H1 (cell line): ENCODE data around the gene ZNF837. TPM values are rescaled to one million over a fixed set of nuclear protein-coding genes. Genes with fewer than 3 reads are reported as not detected.

Source experiments
- CTCF ChIA-PET: fragments of 300-600 bp; sonication (Branson Sonifier 250); formaldehyde crosslinking; loops from one replicate; lab custom pipeline; 2021; ENCODE audit not compliant: partially characterized antibody; lab: Charles Lee
- POLR2A ChIA-PET: fragments of 300-600 bp; sonication (Branson Sonifier 250); formaldehyde crosslinking; loops from one replicate; lab custom pipeline; 2021; ENCODE audit warnings: inconsistent platforms; ENCODE audit not compliant: partially characterized antibody; lab: Charles Lee
- DNase-seq, 2 experiments: peaks; one replicate each; pipeline versions ENCODE4 v3.0.0 to v3.0.0-alpha.2; 2010 to 2022; ENCODE audit warnings: low spot score in 2 of 2, low read depth in 1 of 2, mixed read lengths in 1 of 2
- FAIRE-seq: peaks from 2 replicates; lab custom pipeline; 2011; peaks lifted over from hg19 to GRCh38; lab: Jason Lieb, UNC
- H2AFZ ChIP-seq: 2 replicates; pipeline ENCODE4 v1.8.1; 2012; ENCODE audit warnings: low read length, inconsistent platforms
- H2AK5ac ChIP-seq: 2 replicates; pipeline ENCODE4 v1.6.1; 2013; ENCODE audit warnings: low read depth, low read length
- H2BK120ac ChIP-seq: replicated peaks from 2 replicates; pipeline ENCODE3; 2013; ENCODE audit warnings: low read depth, low read length, inconsistent platforms
- H2BK12ac ChIP-seq: 2 replicates; pipeline ENCODE4 v1.6.1; 2013; ENCODE audit warnings: low read depth, low read length
- H2BK15ac ChIP-seq: 2 replicates; pipeline ENCODE4 v1.6.1; 2013; ENCODE audit warnings: low read length
- H2BK20ac ChIP-seq: 2 replicates; pipeline ENCODE4 v1.6.1; 2013; ENCODE audit warnings: low read length
- H2BK5ac ChIP-seq: 2 replicates; pipeline ENCODE4 v1.6.1; 2013; ENCODE audit warnings: low read depth, low read length
- H3K14ac ChIP-seq: 2 replicates; pipeline ENCODE4 v1.6.1; 2013; ENCODE audit warnings: inconsistent platforms; ENCODE audit not compliant: insufficient read length
- H3K18ac ChIP-seq: 2 replicates; pipeline ENCODE4 v1.6.1; 2013; ENCODE audit warnings: low read length; ENCODE audit errors: extremely low read depth
- H3K23ac ChIP-seq: 2 replicates; pipeline ENCODE4 v1.6.1; 2013; ENCODE audit warnings: inconsistent platforms; ENCODE audit not compliant: insufficient read length
- H3K23me2 ChIP-seq: 2 replicates; pipeline ENCODE4 v1.6.1; 2013; ENCODE audit warnings: low read depth, low read length
- H3K27ac ChIP-seq: 2 replicates; pipeline ENCODE4 v1.6.1; 2011; ENCODE audit warnings: low read depth, low read length, inconsistent platforms
- H3K27me3 ChIP-seq, 4 experiments: replicated peaks in 1 of 4; 1 replicate in 1 of 4; 2 replicates in 3 of 4; pipeline versions ENCODE4 v1.6.1 to v1.8.1; 2011 to 2013; ENCODE audit warnings: low read length in 3 of 4, mild to moderate bottlenecking in 3 of 4, inconsistent platforms in 2 of 4, mixed read lengths in 2 of 4, moderate library complexity in 1 of 4; ENCODE audit not compliant: control insufficient read depth in 3 of 4, insufficient read depth in 3 of 4; ENCODE audit errors: extremely low read depth in 1 of 4
- H3K36me3 ChIP-seq, 4 experiments: 2 replicates each; pipeline versions ENCODE4 v1.6.1 to v1.8.1; 2011 to 2013; ENCODE audit warnings: mild to moderate bottlenecking in 4 of 4, low read length in 3 of 4, moderate library complexity in 2 of 4, control low read depth in 1 of 4, inconsistent platforms in 1 of 4; ENCODE audit not compliant: insufficient read depth in 4 of 4, control insufficient read depth in 2 of 4
- H3K4ac ChIP-seq: replicated peaks from 2 replicates; pipeline ENCODE3; 2013; ENCODE audit warnings: low read length, low read depth, mixed read lengths, inconsistent platforms; ENCODE audit not compliant: insufficient read length
- H3K4me1 ChIP-seq, 4 experiments: replicated peaks in 1 of 4; 1 replicate in 1 of 4; 2 replicates in 3 of 4; pipeline versions ENCODE4 v1.6.1 to v1.8.1; 2011 to 2013; ENCODE audit warnings: low read length in 3 of 4, inconsistent platforms in 2 of 4, mixed read lengths in 1 of 4; ENCODE audit not compliant: insufficient read depth in 4 of 4, control insufficient read depth in 3 of 4
- H3K4me2 ChIP-seq, 2 experiments: 2 replicates each; pipeline versions ENCODE4 v1.6.1 to v1.8.1; 2011 to 2013; ENCODE audit warnings: low read depth in 2 of 2, low read length in 2 of 2, control low read depth in 1 of 2, inconsistent platforms in 1 of 2, mild to moderate bottlenecking in 1 of 2; ENCODE audit not compliant: insufficient read depth in 1 of 2
- H3K4me3 ChIP-seq, 4 experiments: fragments of 200-600, 300-600 bp in 1 of 4; sonication (generic), shearing (Covaris generic), sonication (Bioruptor Twin) in 1 of 4; 2 replicates each; pipeline versions ENCODE4 v1.5.1 to v1.8.1; 2011 to 2016; ENCODE audit warnings: low read length in 4 of 4, low read depth in 3 of 4, control low read depth in 2 of 4, inconsistent platforms in 2 of 4, mild to moderate bottlenecking in 2 of 4, mixed read lengths in 1 of 4, moderate library complexity in 1 of 4; ENCODE audit not compliant: insufficient read depth in 2 of 4; ENCODE audit errors: extremely low read depth in 1 of 4
- H3K56ac ChIP-seq: replicated peaks from 2 replicates; pipeline ENCODE3; 2013; ENCODE audit warnings: low read depth, mild to moderate bottlenecking, mixed read lengths, low read length, inconsistent platforms; ENCODE audit not compliant: insufficient read length
- H3K79me1 ChIP-seq: 2 replicates; pipeline ENCODE4 v1.6.1; 2013; ENCODE audit warnings: low read depth, low read length, control low read depth
- H3K79me2 ChIP-seq, 2 experiments: 2 replicates each; pipeline versions ENCODE4 v1.6.1 to v1.8.1; 2012 to 2013; ENCODE audit warnings: low read length in 2 of 2, mild to moderate bottlenecking in 2 of 2, inconsistent platforms in 1 of 2; ENCODE audit not compliant: insufficient read depth in 2 of 2, control insufficient read depth in 1 of 2
- H3K9ac ChIP-seq, 4 experiments: replicated peaks in 1 of 4; 1 replicate in 1 of 4; 2 replicates in 3 of 4; pipeline versions ENCODE4 v1.6.1 to v1.8.1; 2011 to 2013; ENCODE audit warnings: low read depth in 3 of 4, low read length in 3 of 4, control low read depth in 2 of 4, mild to moderate bottlenecking in 2 of 4, moderate library complexity in 2 of 4, inconsistent platforms in 1 of 4; ENCODE audit errors: extremely low read depth in 1 of 4
- H3K9me3 ChIP-seq, 2 experiments: 2 replicates each; pipeline versions ENCODE4 v1.6.1 to v1.8.1; 2012 to 2013; ENCODE audit warnings: mild to moderate bottlenecking in 2 of 2, moderate library complexity in 2 of 2, control low read depth in 1 of 2, inconsistent platforms in 1 of 2, low read depth in 1 of 2, low read length in 1 of 2, mixed read lengths in 1 of 2; ENCODE audit not compliant: insufficient read depth in 2 of 2
- H4K20me1 ChIP-seq, 2 experiments: replicated peaks in 1 of 2; 2 replicates each; pipeline versions ENCODE3 to v1.8.1; 2011 to 2013; ENCODE audit warnings: inconsistent platforms in 2 of 2, low read length in 2 of 2, mild to moderate bottlenecking in 1 of 2; ENCODE audit not compliant: insufficient read depth in 2 of 2, control insufficient read depth in 1 of 2
- H4K5ac ChIP-seq: 2 replicates; pipeline ENCODE4 v1.6.1; 2013; ENCODE audit warnings: low read length, low read depth, mixed read lengths, inconsistent platforms; ENCODE audit not compliant: insufficient read length
- H4K8ac ChIP-seq: 2 replicates; pipeline ENCODE4 v1.8.0; 2013; ENCODE audit warnings: mild to moderate bottlenecking, moderate library complexity, low read length, inconsistent platforms; ENCODE audit not compliant: insufficient read depth; ENCODE audit errors: extremely low read depth
- H4K91ac ChIP-seq: replicated peaks from 2 replicates; pipeline ENCODE3; 2013; ENCODE audit warnings: low read length, mixed read lengths, inconsistent platforms; ENCODE audit not compliant: insufficient read length
- ATF3 ChIP-seq: IDR thresholded peaks from 2 replicates; pipeline ENCODE4 v1.6.1; 2011; ENCODE audit warnings: low read depth, mild to moderate bottlenecking, low read length; ENCODE audit not compliant: insufficient read depth
- EP300 ChIP-seq, 2 experiments: IDR thresholded peaks; 1 replicate in 1 of 2; 2 replicates in 1 of 2; pipeline ENCODE4 v1.6.1; 2011 to 2012; ENCODE audit warnings: low read depth in 2 of 2, low read length in 2 of 2, mild to moderate bottlenecking in 2 of 2, borderline replicate concordance in 1 of 2, inconsistent platforms in 1 of 2, moderate library complexity in 1 of 2
- FOSL1 ChIP-seq: IDR thresholded peaks from 2 replicates; pipeline ENCODE4 v1.6.1; 2011; ENCODE audit warnings: mild to moderate bottlenecking, low read depth, low read length, moderate library complexity; ENCODE audit not compliant: insufficient read depth
- GABPA ChIP-seq: IDR thresholded peaks from 2 replicates; pipeline ENCODE4 v1.6.1; 2011; ENCODE audit warnings: mild to moderate bottlenecking, low read length, moderate library complexity, borderline replicate concordance; ENCODE audit not compliant: insufficient read depth
- POLR2AphosphoS5 ChIP-seq: IDR thresholded peaks from 2 replicates; pipeline ENCODE4 v1.6.1; 2011; ENCODE audit warnings: low read depth, low read length
- POU5F1 ChIP-seq: IDR thresholded peaks from 2 replicates; pipeline ENCODE4 v1.6.1; 2011; ENCODE audit warnings: low read depth, mild to moderate bottlenecking, low read length, moderate library complexity
- SP4 ChIP-seq: IDR thresholded peaks from 2 replicates; pipeline ENCODE4 v1.6.1; 2012; ENCODE audit warnings: low read length, inconsistent platforms
- SRF ChIP-seq: IDR thresholded peaks from 2 replicates; pipeline ENCODE4 v1.6.1; 2011; ENCODE audit warnings: mild to moderate bottlenecking, low read depth, low read length, moderate library complexity
- SUZ12 ChIP-seq: fragments of 200-600 bp; sonication (generic); IDR thresholded peaks from 2 replicates; pipeline ENCODE4 v1.6.1; 2012; ENCODE audit warnings: mild to moderate bottlenecking, inconsistent platforms, low read length, moderate library complexity, mixed read lengths
- TAF7 ChIP-seq: optimal IDR thresholded peaks from 2 replicates; pipeline ENCODE3; 2011; ENCODE audit warnings: low read depth, mild to moderate bottlenecking, inconsistent platforms, low read length, moderate library complexity, borderline replicate concordance
- WGBS, 2 experiments: shearing (Covaris generic) in 1 of 2; methylation state at CpG; one replicate each; pipeline versions ENCODE4 v1.1.6 to v1.1.7; 2013 to 2015; ENCODE audit warnings: low lambda C conversion rate in 2 of 2, mixed read lengths in 2 of 2, inconsistent platforms in 1 of 2, low coverage in 1 of 2, missing lambda C conversion rate in 1 of 2; ENCODE audit not compliant: insufficient replicate concordance in 2 of 2, insufficient coverage in 1 of 2, insufficient read length in 1 of 2; ENCODE audit errors: extremely low coverage in 1 of 2, missing lambda C conversion rate in 1 of 2; 5-methylcytosine and 5-hydroxymethylcytosine counted together
- polyA plus RNA-seq, 7 experiments: library from polyadenylated mRNA; depleted of rRNA in 3 of 7; stranded (reverse) in 5 of 7; unstranded in 2 of 7; fragments of >200 nt in 5 of 7; fragments of 200-250 nt in 2 of 7; gene quantifications; 1 replicate in 5 of 7; 2 replicates in 1 of 7; 4 replicates in 1 of 7; pipeline versions ENCODE4 v1.2.1 to v1.2.3, GENCODE V29; 2011 to 2013; ENCODE audit warnings: missing spikeins in 2 of 7, mixed read lengths in 2 of 7
- total RNA-seq: library from RNA; stranded (reverse); fragmentation: NEBNext Ultra II Directional; extraction: Animal tissue kit (Norgen Biotek cat#: 25700); gene quantifications from 2 replicates; pipeline ENCODE4 v1.2.1, GENCODE V29; 2021

ZNF837 gene
- total and polyA plus RNA-seq, 2 of the 8 experiments (the other 6 are each of a cell fraction or from before 2014, with no cell fraction given): 1.9 to 3.3 TPM

- peak overlapping the region; percentile 82 for H2AFZ ChIP-seq
- POLR2A ChIA-PET: interaction anchor here (0.8 to 11.4 kb wide), 19 partner anchors 9 to 196 kb away, joined by 3 to 102 read pairs (median 4); partner anchors contain the start of genes TRIM28, ZNF274, ZNF324B and ZNF497
- TF ChIP-seq SP4: no peak
- TF ChIP-seq POLR2AphosphoS5: no peak
- TF ChIP-seq FOSL1: no peak
- TF ChIP-seq EP300 (IDR thresholded peaks at IDR 0.05; ENCODE audit: borderline replicate concordance in 1 of 2, low read depth in 2 of 2, low read length in 2 of 2): no peak
- no peak for TF ChIP-seq GABPA
- no peak for TF ChIP-seq ATF3
- no peak for TF ChIP-seq SRF
- no peak for TF ChIP-seq POU5F1
- TF ChIP-seq SUZ12: no peak
- no peak for TF ChIP-seq TAF7
Observed at GRCh38 chr19:58346961-58347929, 33.6 kb downstream of the ZNF837 start.

More at GRCh38 chr19:58346961-58347929, 33.6 kb downstream of the ZNF837 start:
- H3K23me2 ChIP-seq: peaks cover 9% of the 10 kb centered on the region
- no peaks in the 10 kb centered on the region for H4K20me1 ChIP-seq
- H3K36me3 ChIP-seq: no peaks in the 10 kb centered on the region
- H4K5ac ChIP-seq: peak overlapping the region; percentile 13
- H3K18ac ChIP-seq: no peak overlapping the region; the same call in 1 of the 2 replicates
- H3K4me1 ChIP-seq: no peaks in the 10 kb centered on the region; a peak in 1 of 7 replicates
- H3K27ac ChIP-seq: no peak overlapping the region
- CTCF ChIA-PET: interaction anchor here (0.9 to 2.4 kb wide), 11 partner anchors 8 to 34 kb away, joined by 3 to 13 read pairs (median 4); partner anchors contain the start of gene ZNF837
- H3K79me2 ChIP-seq: no peaks in the 10 kb centered on the region
- no peak overlapping the region for H2BK15ac ChIP-seq
- H2BK5ac ChIP-seq: no peak overlapping the region
- peak overlapping the region; percentile 78 to 99 for H3K4me2 ChIP-seq
- DNase-seq (peak in 1 of 2 experiments; percentile 81), FAIRE-seq (no peak)
- H3K23ac ChIP-seq: no peak overlapping the region
- 3% methylated on average over 53 of the region's 82 CpGs; no CpG with 5 or more reads in 1 of the 2 experiments for WGBS, 2 experiments
- H3K4me3 ChIP-seq: peak overlapping the region; percentile 78 to 88 (median 82)
- peak overlapping the region; percentile 89; the same call in 1 of the 2 replicates for H4K8ac ChIP-seq
- H2BK120ac ChIP-seq: no peak overlapping the region
- H3K4ac ChIP-seq: peak overlapping the region; percentile 78
- H3K9ac ChIP-seq: peak overlapping the region in 3 of 4 experiments; percentile 29 to 61 (median 48); a peak in 3 of 7 replicates
- H3K56ac ChIP-seq: peak overlapping the region; percentile 82
- no peak overlapping the region for H2BK12ac ChIP-seq
- H3K14ac ChIP-seq: no peak overlapping the region
- 0 out of 7 replicates have a peak, but pooled peaks cover 0 to 3% (median 0%) of the 10 kb centered on the region in 4 experiments for H3K27me3 ChIP-seq
- no peaks in the 10 kb centered on the region for H3K9me3 ChIP-seq
- H4K91ac ChIP-seq: peak overlapping the region; percentile 54
- no peak overlapping the region for H2BK20ac ChIP-seq
- H2AK5ac ChIP-seq: no peak overlapping the region
- no peaks in the 10 kb centered on the region for H3K79me1 ChIP-seq
